Fibroblast of pulmonary artery (primary cell): Measurements from ENCODE around the gene RAP1GAP.
"Not testable (repeated sequence)": the region's sequence is repeated elsewhere in the genome, so short reads cannot be mapped to it uniquely, and the experiment has no call there.

Source experiments
- DNase-seq: peaks from one replicate; pipeline ENCODE4 v3.0.0-alpha.2; 2010; ENCODE audit warnings: low read depth
- H3K4me3 ChIP-seq: replicated peaks from 2 replicates; pipeline ENCODE4 v1.5.1; 2011; ENCODE audit warnings: low read depth, mild to moderate bottlenecking, control low read depth, low read length, moderate library complexity
- CTCF ChIP-seq: IDR thresholded peaks from 2 replicates; pipeline ENCODE4 v1.5.1; 2011; ENCODE audit warnings: mild to moderate bottlenecking, control low read depth, low read length, inconsistent platforms; ENCODE audit errors: missing control alignments

RAP1GAP gene

GRCh38 chr1:21631944-21632887 lies 36.9 kb downstream of the RAP1GAP start:
- H3K4me3 ChIP-seq: no peak overlapping the region
- no peak for TF ChIP-seq CTCF
- DNase-seq: no peak

GRCh38 chr1:21631590-21631943 lies 37.6 kb downstream of the RAP1GAP start:
- H3K4me3 ChIP-seq, DNase-seq: not testable (repeated sequence)

GRCh38 chr1:21630571-21631343 lies 38.4 kb downstream of the RAP1GAP start:
- no peak for DNase-seq

GRCh38 chr1:21629971-21630370 lies 39.2 kb downstream of the RAP1GAP start:
- TF ChIP-seq CTCF: no peak
- no peak for DNase-seq
- H3K4me3 ChIP-seq: no peak overlapping the region

More at GRCh38 chr1:21630571-21631343, 38.4 kb downstream of the RAP1GAP start:
- no peak overlapping the region for H3K4me3 ChIP-seq
- TF ChIP-seq CTCF: no peak

GRCh38 chr1:21628798-21629393 lies 40.3 kb downstream of the RAP1GAP start:
- no peak overlapping the region for H3K4me3 ChIP-seq
- DNase-seq: no peak
- no peak for TF ChIP-seq CTCF

GRCh38 chr1:21626921-21627339 lies 42.2 kb downstream of the RAP1GAP start:
- no peak overlapping the region for H3K4me3 ChIP-seq
- no peak for DNase-seq
- no peak for TF ChIP-seq CTCF
